NCI-H69 (cell line): ENCODE results near the gene COMMD2.

ENCODE experiments used
- DNase-seq: peaks from one replicate; lab custom pipeline; 2025; lab: John Stamatoyannopoulos, UW

COMMD2 gene

DNA sequence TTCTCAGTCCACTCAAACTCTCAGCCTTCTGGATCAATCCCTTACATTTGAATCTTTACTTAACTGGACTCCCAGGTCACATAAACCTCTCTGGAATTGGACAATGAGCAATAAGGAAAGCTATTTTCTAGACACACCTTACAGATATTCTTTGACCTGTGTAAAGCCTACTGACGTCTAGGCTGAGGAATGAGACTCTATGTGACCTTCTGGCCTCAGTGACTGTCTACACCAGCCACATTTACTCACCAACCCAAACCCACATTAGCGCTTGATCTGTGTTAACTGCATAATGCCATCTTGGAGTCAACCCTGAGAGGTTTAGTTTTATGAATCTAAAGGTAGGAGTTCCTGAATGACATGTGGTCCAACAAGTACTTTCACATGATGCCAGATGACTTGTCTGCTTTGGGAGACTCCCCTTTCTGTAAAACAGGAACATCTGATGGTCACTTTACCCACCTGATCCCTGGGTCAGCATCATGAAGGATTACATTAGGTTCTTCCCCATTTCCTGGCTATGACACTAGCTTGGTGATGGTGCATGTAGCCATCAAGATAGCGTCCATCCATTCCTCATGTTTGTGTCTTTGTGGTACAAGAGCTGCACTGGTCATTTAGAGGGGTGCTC lies 11.4 kb upstream of the COMMD2 start:
- DNase-seq: no peak

DNA sequence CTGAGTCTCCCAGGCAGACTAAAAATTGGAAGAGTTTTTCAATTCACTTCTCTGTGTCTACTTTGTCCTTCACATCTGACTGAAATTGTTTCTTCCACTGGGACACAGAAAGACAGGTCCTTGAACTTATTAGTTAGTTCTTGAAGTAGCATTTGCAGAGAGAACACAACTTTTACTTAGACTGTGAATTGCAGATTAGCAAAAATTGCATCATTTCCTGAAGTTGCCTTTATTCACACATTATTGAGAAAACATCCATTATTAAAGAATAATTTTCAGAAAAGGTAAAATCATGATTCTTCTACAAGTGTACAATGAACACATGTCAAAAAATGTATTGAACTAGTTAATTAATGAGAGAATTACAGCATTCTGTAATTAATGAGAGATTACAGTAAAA lies 1.4 kb upstream of the COMMD2 start:
- no peak for DNase-seq

DNA sequence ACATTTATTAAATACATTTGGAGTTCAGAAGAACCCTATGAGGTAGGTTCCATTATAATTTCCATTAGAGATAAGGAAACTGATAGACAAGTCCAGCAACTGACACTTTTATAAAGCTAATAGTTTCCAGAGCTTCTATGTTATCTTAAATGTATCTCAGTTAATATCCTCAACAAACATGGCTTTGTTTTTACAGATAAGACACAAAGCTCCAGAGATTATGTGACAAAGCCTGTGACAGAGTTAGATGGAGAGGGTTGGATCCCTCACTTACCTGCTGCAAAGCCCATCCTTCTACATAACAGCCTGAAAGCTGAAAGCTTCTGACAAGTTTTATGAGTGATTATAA lies 473 bp upstream of the COMMD2 start:
- DNase-seq: no peak

DNA sequence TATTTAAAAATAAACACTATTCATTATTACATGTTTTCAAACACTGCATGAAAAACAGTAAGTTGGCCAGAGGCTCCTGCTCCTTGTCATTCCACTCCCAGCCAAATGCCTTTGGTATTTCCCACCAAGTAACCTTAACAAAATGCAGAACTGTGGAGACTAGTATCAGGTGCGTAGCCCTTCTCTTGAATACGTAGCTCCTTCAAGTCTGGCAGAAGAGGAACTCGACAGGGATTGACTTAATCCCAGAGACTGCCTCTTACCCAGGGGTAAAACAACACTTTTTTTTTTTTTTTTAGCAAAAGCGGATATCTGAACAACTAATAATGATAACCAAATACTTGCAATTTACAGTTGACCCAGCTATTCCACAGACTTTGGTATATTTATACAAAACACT lies 738 bp downstream of the COMMD2 start:
- DNase-seq: no peak

DNA sequence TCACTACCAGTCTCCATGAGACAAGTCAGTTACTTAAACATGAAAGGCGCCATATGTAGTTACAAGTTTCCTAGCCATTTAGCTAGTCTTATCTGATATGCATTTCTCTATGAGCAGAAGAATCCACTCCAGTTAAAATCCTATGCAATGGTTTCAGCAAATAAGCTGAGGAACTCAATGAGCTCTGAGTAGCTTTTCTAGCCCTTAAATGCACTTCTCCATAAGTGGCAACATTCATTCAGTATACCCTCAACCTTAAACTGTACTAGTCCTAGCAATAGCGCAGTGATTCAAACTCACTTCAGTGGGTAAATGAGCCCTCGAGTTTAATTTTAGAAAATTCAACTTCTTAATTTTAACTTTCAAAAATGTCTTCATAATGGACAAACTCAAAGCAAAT lies 7.7 kb downstream of the COMMD2 start:
- DNase-seq: no peak

DNA sequence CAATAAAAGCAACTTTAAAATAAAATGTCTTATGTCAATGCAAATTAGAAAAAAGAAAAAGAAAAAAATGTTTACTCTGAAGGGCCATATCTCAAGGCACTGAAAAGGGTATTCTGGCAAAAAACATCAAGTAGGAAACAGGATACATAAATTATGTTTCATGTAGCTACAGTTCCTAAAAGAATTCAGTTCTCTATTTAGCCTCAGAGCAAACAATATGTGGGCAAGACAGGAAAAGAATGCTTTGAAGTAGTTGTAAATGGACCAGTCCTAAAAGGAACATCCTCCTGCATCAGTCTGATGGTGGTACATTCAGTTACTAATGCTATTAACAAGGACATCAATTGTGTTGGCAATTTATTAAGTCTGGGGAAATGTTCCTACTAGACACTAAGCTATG lies 8.1 kb downstream of the COMMD2 start:
- DNase-seq: no peak

DNA sequence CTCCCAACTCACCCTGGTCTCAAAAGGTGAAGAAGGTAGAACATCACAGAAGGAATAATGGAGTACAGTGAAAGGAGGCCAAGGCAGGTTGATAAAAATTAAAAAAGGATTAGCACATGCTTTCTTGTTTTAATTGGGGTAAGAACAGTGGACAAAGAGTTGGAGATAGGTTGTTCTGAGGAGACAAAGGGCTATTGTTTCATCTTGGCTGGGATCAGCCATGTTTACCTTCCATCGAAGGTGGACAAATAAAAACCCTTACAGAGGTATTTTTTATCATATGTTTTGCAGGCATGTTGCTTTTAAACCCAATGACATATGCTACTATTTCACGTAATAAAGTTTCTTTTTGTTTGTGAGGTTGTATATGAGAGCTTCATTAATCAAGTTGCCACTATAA lies 12.9 kb downstream of the COMMD2 start:
- DNase-seq: no peak

DNA sequence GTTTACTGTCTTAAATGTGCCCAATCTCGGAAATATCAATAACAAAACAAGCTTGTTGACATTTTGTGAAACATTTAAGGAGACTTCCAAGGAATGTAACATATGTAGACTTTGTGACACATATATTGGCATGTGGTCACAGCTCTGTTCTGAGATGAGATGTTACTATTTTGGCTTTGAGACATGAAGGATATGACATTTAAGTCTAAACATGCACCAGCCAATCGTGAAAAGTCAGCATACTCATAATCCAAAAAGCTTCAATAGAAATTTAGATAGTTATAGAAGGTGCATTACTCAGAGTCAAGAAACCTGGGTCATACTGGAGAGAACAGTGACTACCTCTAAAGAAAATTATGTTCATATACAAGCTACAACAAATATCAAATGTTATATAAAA lies 13.4 kb downstream of the COMMD2 start:
- no peak for DNase-seq

DNA sequence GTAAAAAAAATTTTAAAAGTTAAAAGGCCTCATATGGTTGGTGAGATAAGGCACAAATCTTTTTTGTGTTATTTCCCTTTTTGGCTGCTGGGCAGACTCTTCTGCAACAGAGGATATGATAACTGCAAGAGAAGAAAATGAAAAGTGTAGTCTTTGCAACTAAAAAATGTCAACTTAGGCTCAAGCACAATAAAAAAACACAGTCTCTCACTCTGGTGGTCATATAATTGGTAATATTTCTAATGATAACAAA lies 15.4 kb downstream of the COMMD2 start:
- DNase-seq: no peak

DNA sequence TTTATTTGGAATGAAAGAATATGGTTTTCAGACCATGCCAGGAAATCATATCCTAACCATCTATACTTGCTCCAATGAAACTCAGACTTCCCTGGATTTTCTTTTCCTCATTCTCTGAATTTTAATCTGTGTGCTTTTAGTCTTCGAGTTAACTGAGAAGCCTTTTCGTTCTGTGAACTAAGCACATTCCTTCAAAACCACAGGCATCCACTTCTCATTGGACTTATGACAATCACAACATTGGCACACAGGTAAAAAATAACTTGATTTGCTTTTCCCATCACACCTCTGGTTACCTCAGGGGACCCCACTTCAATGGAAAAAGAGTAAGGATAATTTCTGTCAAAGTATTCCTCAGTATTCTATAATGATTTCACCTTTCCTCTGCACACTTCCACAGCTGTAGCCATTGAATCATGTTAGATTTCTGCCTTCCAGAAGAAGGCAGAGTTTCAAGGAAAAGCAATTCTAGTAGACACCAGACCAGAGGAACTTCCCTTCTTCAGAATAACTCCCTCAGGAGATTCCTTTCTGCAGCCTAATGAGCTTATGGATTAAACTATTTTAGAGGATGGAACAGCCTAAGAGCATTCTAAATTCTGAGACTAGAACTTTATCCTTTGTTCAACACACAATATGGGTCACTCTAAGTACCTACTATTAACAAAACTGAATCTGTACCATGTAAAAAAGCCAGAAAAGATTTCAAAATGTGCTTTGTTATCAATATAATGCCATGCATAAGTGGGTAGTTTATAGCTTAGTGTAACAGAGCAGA lies 15.9 kb downstream of the COMMD2 start:
- DNase-seq: no peak

DNA sequence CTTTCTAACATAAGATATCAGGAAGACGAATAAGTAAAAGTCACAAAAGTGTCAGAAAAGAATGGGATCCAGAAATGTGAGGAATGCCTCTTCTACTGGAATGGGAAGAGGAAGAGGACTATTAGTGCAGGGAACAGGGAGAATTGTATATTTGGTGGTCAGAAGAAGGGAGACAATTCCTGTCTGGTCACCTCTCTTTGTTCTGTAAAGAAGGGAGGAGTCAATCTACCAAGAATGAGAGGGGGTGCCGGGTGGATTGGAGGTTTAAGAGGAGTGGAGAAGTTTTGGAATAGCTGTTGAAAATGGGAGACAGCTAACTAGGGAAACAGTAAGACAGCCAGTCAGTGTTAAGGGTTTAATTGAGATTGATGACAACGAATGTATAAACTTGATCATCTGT lies 20.1 kb downstream of the COMMD2 start:
- DNase-seq: no peak

DNA sequence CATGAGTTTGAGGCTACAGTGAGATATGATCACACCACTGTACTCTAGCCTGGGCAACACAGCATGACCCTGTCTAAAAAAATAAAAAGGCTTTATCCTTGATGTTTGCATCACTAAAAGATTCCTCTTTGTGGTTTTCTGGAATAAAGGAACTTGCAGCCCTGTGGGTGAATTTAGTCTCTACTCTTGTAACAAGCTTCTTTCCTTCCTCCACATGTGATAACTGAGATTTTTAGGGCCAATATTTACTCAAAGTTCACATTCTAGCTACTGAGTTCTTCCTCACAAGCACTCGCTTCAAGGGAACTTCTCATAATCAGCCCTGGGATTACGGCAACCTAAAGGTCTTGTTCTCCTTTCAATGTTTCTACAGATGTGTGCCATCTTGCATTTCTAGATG lies 24.6 kb downstream of the COMMD2 start:
- no peak for DNase-seq

DNA sequence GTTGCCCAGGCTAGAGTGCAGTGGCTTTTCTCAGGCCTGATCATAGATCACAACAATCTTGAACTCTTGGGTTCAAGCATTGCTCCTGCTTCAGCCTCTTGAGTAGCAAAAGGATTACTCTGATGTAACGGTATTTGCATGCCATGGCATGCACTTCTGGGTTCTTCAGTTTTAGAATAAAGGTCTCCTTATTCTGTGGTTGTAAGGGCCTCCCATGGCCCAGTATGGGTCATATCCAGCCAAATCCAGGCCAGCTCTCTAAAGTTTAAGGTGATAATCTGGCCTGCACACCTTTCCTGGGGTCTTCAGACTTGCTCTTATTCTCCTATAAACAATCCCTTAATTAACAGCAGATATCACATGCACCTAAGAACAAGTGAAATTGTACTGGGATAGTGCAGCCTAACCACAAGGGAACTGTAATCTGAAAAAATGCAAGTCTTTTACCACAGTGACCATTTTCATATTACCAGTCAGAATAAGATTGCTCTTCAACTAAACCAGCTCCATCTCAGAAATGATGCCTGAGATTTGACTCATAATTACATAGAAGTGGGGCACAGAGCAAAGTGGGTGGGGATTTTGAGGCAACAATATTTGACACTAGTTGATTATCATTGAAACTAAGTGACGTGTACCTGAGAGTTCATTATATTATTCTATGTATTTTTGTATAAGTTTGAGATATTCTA lies 25.4 kb downstream of the COMMD2 start:
- DNase-seq: no peak

DNA sequence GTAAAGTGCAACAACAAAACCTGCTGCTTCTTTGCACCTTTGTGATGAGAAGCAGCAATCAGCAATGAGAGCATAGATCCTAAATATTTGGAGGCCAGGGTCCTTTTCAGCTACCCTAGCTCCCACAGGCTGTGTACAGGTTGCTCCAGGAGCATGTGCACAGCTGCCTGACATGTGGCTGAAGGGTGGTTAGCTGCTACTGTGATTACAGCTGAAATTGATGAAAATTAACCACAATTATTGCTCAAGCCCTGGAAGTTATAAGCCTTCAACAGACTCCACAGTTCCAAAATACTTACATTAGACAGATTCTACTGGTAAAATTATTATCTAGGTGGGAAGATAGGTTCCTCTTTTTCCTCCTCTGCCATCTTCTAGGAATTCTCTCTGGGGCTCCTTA lies 28.5 kb downstream of the COMMD2 start:
- no peak for DNase-seq

DNA sequence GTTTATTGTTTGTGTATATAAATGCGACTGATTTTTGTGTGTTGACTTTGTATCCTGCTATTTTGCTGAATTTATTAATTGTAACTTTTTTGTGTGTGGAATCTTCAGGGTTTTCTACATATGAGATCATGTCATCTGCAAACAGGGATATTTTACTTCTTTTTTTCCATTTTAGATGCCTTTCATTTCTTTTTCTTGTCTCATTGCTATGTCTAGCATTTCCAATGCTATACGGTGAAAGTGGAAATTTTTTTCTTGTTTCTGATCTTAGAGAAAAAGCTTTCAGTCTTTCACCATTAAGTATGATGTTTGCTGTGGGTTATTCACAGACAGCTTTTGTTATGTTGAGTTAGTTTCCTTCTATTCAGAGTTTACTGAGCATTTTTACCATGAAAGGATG lies 31.4 kb downstream of the COMMD2 start:
- no peak for DNase-seq

DNA sequence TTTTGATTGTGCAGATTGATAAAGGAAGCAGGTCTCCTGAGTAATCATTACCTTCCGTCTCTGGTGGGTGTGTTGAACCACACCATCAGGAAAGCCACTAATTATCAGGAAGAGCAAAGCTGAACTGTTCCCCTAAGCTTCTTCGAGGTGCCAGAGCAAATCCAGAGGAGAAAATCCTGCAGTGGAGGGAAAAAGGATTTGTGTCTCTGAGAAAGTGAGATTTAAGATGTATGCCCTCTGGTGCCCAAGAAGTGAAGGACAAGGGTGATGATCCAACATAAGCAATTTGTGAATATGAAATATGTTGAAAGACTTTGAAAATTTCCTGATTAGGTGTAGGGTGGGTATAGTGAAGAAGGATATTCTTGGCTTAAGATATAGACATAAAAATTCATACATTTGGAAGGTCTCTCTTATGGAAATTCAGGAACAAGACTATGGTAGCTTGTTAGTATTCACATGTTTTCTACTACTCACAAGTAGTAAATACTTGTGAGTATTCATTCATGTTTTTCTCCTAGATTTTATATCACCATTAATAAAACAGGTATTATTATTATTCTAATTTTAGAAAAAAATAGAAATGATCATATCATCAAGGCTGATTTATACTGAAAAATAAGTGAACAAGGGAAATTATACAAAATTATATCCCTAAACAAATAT lies 34.8 kb downstream of the COMMD2 start:
- DNase-seq: peak; percentile 60

DNA sequence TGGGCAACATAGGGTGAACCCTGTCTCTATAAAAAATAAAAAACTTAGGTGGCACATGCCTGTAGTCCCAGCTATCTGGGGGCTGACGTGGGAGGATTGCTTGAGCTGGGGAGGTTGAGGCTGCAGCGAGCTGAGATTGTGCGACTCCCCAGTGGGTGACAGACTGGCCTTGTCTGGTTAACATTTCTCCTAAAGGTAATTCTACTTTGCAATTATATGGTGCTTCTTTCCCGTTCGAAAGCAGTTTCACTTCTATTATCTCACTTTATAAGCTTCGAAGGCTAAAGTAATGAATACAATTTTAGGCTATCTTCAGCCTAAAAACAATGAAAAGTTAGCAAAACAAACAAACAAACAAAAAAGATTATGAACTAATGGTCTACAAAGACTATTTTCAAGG lies 35.3 kb downstream of the COMMD2 start:
- DNase-seq: no peak

DNA sequence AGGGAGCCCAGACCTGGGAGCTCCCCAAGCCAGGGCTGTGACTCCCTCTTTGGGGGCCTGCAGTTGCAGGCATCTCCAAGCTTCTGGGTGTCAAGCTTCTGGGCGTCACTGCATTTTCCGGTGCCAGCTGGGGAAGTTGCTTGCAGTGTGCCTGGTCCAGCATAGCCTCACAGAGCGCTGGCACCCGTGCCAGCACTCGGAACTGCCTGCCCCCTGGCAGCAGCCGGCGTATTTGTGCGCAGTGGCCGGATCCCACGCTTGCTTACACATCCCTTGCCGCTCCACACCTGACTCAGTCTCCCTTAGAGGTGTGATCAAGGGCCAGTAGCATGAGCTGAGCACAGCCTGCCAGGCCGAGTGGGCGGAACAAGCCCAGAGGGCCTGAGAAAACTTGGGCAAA lies 37.0 kb downstream of the COMMD2 start:
- no peak for DNase-seq

DNA sequence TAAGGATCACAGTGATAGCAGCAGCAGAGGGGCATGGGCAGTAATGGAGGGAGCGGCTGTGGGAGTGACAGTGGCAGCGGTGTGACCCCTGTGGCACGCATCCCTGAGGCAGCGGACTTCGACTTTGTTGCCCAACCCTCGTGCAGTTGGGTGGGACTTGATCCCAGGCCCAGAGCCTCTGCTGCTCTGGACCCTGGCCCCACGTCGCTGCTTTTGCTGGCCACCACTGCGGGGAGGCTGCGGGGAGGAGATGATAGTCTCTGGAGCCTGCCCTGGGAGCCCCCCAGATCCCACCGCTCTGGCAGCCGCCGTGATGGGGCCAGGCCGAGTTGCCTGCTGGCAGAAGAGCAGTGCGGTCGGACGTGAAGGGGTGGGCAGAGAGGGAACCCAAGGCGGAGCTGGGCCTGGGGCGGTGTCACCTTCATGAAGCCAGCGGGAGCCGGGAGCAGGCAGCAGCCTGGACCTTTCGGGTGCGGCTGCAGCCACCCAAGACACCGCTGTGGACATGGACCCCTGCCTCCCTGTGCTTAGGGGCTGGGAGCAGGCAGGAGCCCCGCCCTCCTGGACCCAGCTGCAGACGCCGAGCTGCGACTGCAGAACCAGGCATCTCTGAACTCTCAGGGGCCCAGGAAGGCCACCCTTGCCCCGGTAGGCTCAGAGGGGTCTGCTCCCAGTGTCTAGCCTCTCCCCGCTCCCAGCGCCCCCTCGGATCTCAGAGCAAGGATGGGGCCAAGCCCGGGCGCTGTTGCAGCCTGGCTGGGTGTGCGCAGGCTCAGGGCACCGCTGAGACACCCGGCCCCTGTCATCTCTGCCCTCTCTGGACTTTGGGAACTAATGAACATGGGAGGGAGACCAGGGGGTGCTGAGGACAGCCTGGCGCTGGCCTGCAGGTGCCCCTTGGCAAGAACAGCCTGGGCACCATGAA lies 38.3 kb downstream of the COMMD2 start:
- DNase-seq: no peak

DNA sequence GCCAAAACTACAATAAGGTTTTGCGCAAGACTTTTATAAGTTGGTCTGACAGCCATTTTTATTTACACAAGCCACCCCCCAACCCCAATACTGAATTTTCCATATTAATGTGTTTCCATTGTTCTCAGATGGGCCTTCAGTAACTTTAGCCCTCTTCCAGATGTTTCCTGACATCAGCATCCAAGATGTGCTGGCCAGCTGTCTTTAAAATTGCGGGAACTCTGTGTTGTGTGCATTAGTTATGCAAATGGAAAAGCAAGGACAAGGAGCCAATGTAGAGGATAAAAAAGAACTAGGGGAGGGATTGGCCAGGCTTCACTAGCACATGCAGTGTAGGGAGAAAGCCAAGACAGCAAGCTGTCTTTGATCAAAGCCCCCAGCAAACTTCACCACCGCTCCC lies 45.4 kb downstream of the COMMD2 start:
- DNase-seq: no peak

DNA sequence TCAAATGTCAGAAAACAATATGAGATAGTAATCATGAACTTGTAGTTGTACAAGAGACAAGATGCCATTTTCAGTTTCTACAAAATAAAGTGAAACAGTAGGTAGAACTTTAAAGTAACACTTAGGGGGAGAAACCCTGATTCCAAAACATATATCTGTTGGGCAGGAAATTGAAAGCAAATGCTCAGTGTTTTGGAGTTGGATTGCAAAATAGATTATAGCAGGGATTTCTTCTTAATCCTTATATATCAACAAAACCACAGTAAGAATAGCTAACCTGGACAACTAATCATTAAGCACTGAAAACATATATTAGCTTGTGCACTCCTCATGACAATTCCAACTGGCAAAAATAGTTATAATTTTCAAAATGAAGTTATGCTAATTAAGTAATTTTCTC lies 46.9 kb downstream of the COMMD2 start:
- no peak for DNase-seq

DNA sequence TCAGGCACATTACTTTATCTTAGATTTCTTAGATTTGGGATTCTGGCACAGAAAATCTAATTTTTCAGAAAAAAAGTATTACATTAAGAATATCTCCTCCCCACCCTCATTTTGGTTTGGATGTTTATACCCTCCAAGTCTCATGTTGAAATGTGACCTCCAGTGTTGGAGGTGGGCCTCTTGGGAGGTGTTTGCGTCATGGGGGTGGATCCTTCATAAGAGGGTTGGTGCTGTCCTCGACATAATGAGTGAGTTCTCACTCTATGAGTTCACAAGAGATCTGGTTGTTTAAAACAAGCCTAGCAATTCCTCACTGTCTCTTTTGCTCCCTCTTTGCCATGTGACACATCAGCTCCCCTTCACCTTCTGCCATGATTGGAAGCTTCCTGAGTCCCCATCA lies 48.8 kb downstream of the COMMD2 start:
- DNase-seq: no peak
